ENCODE measurements around the gene MTHFR.

- TF ChIP-seq GATA3 (IDR thresholded peaks at IDR 0.05; ENCODE audit: low read depth, low read length): no peak
- TF ChIP-seq GATA2 (IDR thresholded peaks at IDR 0.05; ENCODE audit: low read depth, low read length): no peak
Observed at GRCh38 chr1:11837767-11838348, 32.1 kb upstream of the MTHFR start.
